Prostate gland (tissue), 2 donors: Measurements from ENCODE around the gene TANGO6. TPM values are rescaled to one million over a fixed set of nuclear protein-coding genes. Genes with fewer than 3 reads are reported as not detected.
A peak's percentile ranks its signal among the peaks of the same experiment; 100 is the strongest.

Experiments
- DNase-seq: peaks from one replicate; pipeline ENCODE4 v3.0.0-alpha.2; 2019; ENCODE audit warnings: low spot score
- H3K27ac ChIP-seq, 2 donors: fragments of 200-600 bp; sonication (generic); 2 replicates each; pipeline ENCODE4 v1.5.1; 2017 to 2019
- H3K27me3 ChIP-seq: fragments of 200-600 bp; sonication (generic); replicated peaks from 2 replicates; pipeline ENCODE4 v1.5.1; 2019; ENCODE audit not compliant: insufficient read depth
- H3K36me3 ChIP-seq, 2 donors: fragments of 200-600 bp; sonication (generic); 1 replicate in 1 of 2; 2 replicates in 1 of 2; pipeline versions ENCODE4 v1.5.1 to v1.8.1; 2017 to 2019
- H3K4me1 ChIP-seq: fragments of 200-600 bp; sonication (generic); replicated peaks from 2 replicates; pipeline ENCODE4 v1.5.1; 2019
- H3K4me3 ChIP-seq, 2 donors: fragments of 200-600 bp; sonication (generic); 2 replicates each; pipeline ENCODE4 v1.5.1; 2017 to 2019
- H3K9me3 ChIP-seq: fragments of 200-600 bp; sonication (generic); 2 replicates; pipeline ENCODE4 v1.5.1; 2017
- POLR2A ChIP-seq: fragments of 450-650 bp; IDR thresholded peaks from one replicate; pipeline ENCODE4 v1.6.1; 2016; ENCODE audit warnings: antibody characterized with exemption, mild to moderate bottlenecking
- POLR2AphosphoS5 ChIP-seq: sonication (generic); formaldehyde crosslinking; IDR thresholded peaks from one replicate; pipeline ENCODE4 v1.6.1; 2017; ENCODE audit warnings: antibody characterized with exemption
- WGBS: methylation state at CpG from one replicate; pipeline ENCODE4 v1.1.5; 2018; 5-methylcytosine and 5-hydroxymethylcytosine counted together
- intact Hi-C: fragments of 100-400 bp; cut with DNase I; formaldehyde crosslinking; loops from one replicate; pipeline ENCODE4 v1.14.2; 2022
- total RNA-seq, 2 donors: library from RNA; depleted of rRNA; stranded (reverse); fragments of >200 nt; gene quantifications; one replicate each; pipeline ENCODE4 v1.1.0, GENCODE V29; 2016
- TF ChIP-seq, protein P1 (sequence below), 4 experiments: fragments of 200-600 bp in 2 of 4; fragments of 450-650 bp in 2 of 4; sonication (generic) in 2 of 4; IDR thresholded peaks; 1 replicate in 3 of 4; 2 replicates in 1 of 4; pipeline ENCODE4 v1.5.1; 2016 to 2019; ENCODE audit warnings: antibody characterized with exemption in 4 of 4, mild to moderate bottlenecking in 2 of 4, moderate library complexity in 2 of 4

Gene TANGO6
- total RNA-seq, 2 donors from 2014 or later: 13.1 to 28.6 TPM

DNA sequence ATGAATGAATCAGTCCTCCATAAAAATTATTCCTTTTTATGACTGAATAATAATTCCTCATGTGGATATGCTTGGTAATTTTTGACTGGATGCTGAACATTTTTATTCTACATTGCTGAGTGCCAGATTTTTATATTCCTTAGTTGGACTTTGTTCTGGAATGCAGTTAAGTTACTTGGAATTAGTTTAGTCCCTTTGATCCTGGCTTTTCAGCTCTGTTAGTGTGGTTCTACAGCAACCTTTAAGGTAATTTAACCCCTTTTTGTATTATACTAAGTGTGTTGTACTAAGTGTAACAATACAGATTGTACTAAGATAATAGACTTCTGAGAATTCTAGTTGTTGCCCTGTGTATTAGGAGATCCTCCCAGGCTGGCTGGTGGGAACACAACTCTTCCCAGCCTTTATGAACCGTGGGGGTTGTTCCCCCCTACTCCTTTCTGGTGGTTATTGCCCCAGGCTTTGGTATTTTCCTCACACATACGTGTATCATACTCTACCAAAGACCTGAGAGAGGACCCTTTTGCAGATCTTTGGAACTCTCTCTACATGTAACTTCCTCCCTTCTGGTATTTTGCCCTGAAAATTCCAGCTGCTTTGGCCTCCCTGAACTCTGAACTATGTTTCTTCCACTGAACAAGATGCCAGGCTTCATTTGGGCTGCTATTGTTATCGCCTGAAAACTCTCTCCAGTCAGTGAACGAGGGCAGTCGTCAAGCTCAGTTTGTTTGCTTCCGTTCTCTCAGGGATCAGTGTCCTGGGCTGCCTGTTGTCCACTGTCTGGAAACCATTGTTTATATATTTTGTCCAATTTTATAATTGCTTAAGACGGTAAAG is 30.5 kb downstream of the TANGO6 start:
- 72% methylated on average over 7 of the region's 7 CpGs for WGBS
- H3K9me3 ChIP-seq: no peaks in the 10 kb centered on the region
- H3K4me3 ChIP-seq: no peak overlapping the region
- intact Hi-C loops: no loop called here
- H3K4me1 ChIP-seq: no peaks in the 10 kb centered on the region
- TF ChIP-seq POLR2AphosphoS5: no peak
- TF ChIP-seq POLR2A: no peak
- TF ChIP-seq, protein P1, sequence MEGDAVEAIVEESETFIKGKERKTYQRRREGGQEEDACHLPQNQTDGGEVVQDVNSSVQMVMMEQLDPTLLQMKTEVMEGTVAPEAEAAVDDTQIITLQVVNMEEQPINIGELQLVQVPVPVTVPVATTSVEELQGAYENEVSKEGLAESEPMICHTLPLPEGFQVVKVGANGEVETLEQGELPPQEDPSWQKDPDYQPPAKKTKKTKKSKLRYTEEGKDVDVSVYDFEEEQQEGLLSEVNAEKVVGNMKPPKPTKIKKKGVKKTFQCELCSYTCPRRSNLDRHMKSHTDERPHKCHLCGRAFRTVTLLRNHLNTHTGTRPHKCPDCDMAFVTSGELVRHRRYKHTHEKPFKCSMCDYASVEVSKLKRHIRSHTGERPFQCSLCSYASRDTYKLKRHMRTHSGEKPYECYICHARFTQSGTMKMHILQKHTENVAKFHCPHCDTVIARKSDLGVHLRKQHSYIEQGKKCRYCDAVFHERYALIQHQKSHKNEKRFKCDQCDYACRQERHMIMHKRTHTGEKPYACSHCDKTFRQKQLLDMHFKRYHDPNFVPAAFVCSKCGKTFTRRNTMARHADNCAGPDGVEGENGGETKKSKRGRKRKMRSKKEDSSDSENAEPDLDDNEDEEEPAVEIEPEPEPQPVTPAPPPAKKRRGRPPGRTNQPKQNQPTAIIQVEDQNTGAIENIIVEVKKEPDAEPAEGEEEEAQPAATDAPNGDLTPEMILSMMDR (IDR thresholded peaks at IDR 0.05): no peak
- H3K27me3 ChIP-seq: no peaks in the 10 kb centered on the region
- no peaks in the 10 kb centered on the region for H3K36me3 ChIP-seq
- no peak for DNase-seq
- no peak overlapping the region for H3K27ac ChIP-seq

GRCh38 chr16:68875871-68876270 is 32.5 kb downstream of the TANGO6 start:
- TF ChIP-seq POLR2A (no peak), POLR2AphosphoS5 (no peak)
- TF ChIP-seq, protein P1 (IDR thresholded peaks at IDR 0.05): no peak
- no peaks in the 10 kb centered on the region for H3K4me1 ChIP-seq
- no peak overlapping the region for H3K27ac ChIP-seq
- no peak for DNase-seq
- intact Hi-C loops: no loop called here
- 95% methylated on average over 4 of the region's 4 CpGs for WGBS
- H3K9me3 ChIP-seq: no peaks in the 10 kb centered on the region
- no peaks in the 10 kb centered on the region for H3K36me3 ChIP-seq
- H3K4me3 ChIP-seq: no peak overlapping the region
- H3K27me3 ChIP-seq: no peaks in the 10 kb centered on the region

DNA sequence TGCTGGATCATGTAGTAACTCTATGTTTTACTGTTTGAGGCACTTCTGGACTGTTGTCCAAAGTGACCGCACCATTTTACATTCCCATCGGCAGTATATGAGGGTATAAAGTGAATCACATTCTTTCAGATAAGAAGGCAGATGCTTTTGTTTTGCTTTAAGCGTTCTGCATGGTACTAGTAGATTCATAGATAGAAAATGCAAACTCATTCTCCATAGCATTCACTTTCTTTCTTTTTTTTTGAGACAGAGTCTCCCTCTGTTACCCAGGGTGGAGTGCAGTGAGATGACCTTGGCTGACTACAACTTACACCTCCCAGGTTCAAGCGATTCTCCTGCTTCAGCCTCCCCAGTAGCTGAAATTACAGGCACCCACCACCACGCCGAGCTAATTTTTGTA is 40.4 kb downstream of the TANGO6 start:
- 90% methylated on average over 6 of the region's 6 CpGs for WGBS

DNA sequence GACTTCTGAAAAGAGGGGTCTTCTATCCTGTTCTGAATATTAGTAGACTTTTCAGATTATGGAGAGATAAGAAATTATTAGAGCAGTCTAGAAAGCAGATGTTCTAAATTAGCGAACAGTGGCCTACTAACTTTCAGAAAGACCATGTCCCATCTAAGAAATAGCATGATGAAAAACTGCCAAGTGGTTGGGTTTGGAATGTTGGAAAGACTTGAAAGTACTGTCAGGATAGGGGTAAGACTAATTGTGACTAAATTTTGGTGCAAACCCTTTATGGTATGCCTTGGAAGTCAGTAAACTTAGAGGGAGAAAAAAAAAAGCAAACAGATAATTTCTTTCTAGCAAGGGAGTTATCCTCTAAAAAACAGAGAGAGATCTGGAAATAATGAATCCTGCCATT is 41.1 kb downstream of the TANGO6 start:
- intact Hi-C loops: no loop called here
- TF ChIP-seq, protein P1 (IDR thresholded peaks at IDR 0.05): no peak
- no peak for TF ChIP-seq POLR2AphosphoS5
- TF ChIP-seq POLR2A: no peak
- no peaks in the 10 kb centered on the region for H3K36me3 ChIP-seq
- DNase-seq: no peak
- WGBS: 31% methylated on average over 1 of the region's 1 CpG
- no peak overlapping the region for H3K4me3 ChIP-seq
- H3K27ac ChIP-seq: peak overlapping the region in 1 of 2 donors; percentile 2
- no peaks in the 10 kb centered on the region for H3K27me3 ChIP-seq
- no peaks in the 10 kb centered on the region for H3K9me3 ChIP-seq
- no peaks in the 10 kb centered on the region for H3K4me1 ChIP-seq

More for the DNA sequence above, 40.4 kb downstream of the TANGO6 start:
- Histone ChIP-seq H3K4me1 (no peaks in the 10 kb centered on the region), H3K27ac (no peak overlapping the region), H3K36me3 (no peaks in the 10 kb centered on the region), H3K27me3 (no peaks in the 10 kb centered on the region), H3K9me3 (no peaks in the 10 kb centered on the region), H3K4me3 (no peak overlapping the region)
- intact Hi-C loops: no loop called here
- DNase-seq: no peak
- TF ChIP-seq POLR2AphosphoS5: no peak

GRCh38 chr16:68884861-68885720 is 41.8 kb downstream of the TANGO6 start:
- no peaks in the 10 kb centered on the region for H3K36me3 ChIP-seq
- H3K9me3 ChIP-seq: no peaks in the 10 kb centered on the region
- H3K4me1 ChIP-seq: no peaks in the 10 kb centered on the region
- intact Hi-C loops: loop anchor here (5.0 kb wide), 1 partner anchor 43 kb away; the partner anchor contains the start of gene TANGO6
- DNase-seq: no peak
- TF ChIP-seq, protein P1 (IDR thresholded peaks at IDR 0.05): no peak
- TF ChIP-seq POLR2AphosphoS5 (no peak), POLR2A (no peak)
- no peak overlapping the region for H3K4me3 ChIP-seq
- WGBS: 22% methylated on average over 7 of the region's 7 CpGs
- H3K27ac ChIP-seq: peak overlapping the region in 1 of 2 donors; percentile 2
- H3K27me3 ChIP-seq: no peaks in the 10 kb centered on the region
